Neural progenitor cell (in vitro differentiated cells): Measurements from ENCODE around the gene PAPSS2. TPM values are rescaled to one million over a fixed set of nuclear protein-coding genes. Genes with fewer than 3 reads are reported as not detected.

Source experiments
- DNase-seq: peaks from one replicate; pipeline ENCODE4 v3.0.0-alpha.2; 2016; ENCODE audit warnings: low spot score
- H2AFZ ChIP-seq: fragments of 200-600 bp; sonication (generic); replicated peaks from 2 replicates; pipeline ENCODE4 v1.6.1; 2016; ENCODE audit warnings: antibody characterized with exemption
- H3F3A ChIP-seq: fragments of 200-600 bp; sonication (generic); 2 replicates; pipeline ENCODE4 v1.6.1; 2016; ENCODE audit warnings: antibody characterized with exemption, low read depth
- H3K27ac ChIP-seq: fragments of 200-600 bp; sonication (generic); 2 replicates; pipeline ENCODE4 v1.5.1; 2016; ENCODE audit warnings: mild to moderate bottlenecking
- H3K27me3 ChIP-seq: fragments of 200-600 bp; sonication (generic); 2 replicates; pipeline ENCODE4 v1.6.1; 2016; ENCODE audit warnings: mild to moderate bottlenecking, moderate library complexity
- H3K36me3 ChIP-seq: fragments of 200-600 bp; sonication (generic); 2 replicates; pipeline ENCODE4 v1.5.1; 2016
- H3K4me1 ChIP-seq: fragments of 200-600 bp; sonication (generic); 2 replicates; pipeline ENCODE4 v1.6.1; 2016; ENCODE audit warnings: mixed run types
- H3K4me2 ChIP-seq: fragments of 200-600 bp; sonication (generic); 2 replicates; pipeline ENCODE4 v1.6.1; 2016
- H3K4me3 ChIP-seq: fragments of 200-600 bp; sonication (generic); 2 replicates; pipeline ENCODE4 v1.5.1; 2016
- H3K79me2 ChIP-seq: fragments of 200-600 bp; sonication (generic); 2 replicates; pipeline ENCODE4 v1.6.1; 2016; ENCODE audit warnings: low read depth
- H3K9ac ChIP-seq: fragments of 200-600 bp; sonication (generic); 2 replicates; pipeline ENCODE4 v1.6.1; 2016
- H3K9me3 ChIP-seq: fragments of 200-600 bp; sonication (generic); 2 replicates; pipeline ENCODE4 v1.5.1; 2016; ENCODE audit warnings: low read depth
- H4K20me1 ChIP-seq: fragments of 200-600 bp; sonication (generic); 2 replicates; pipeline ENCODE4 v1.6.1; 2016; ENCODE audit warnings: low read depth
- H3K27ac Mint-ChIP-seq: 3 replicates; pipeline ENCODE4 v1.8.0; 2021; ENCODE audit warnings: mixed read lengths
- H3K27me3 Mint-ChIP-seq: 2 replicates; pipeline ENCODE4 v1.8.0; 2022; ENCODE audit warnings: low read depth, mild to moderate bottlenecking, inconsistent platforms, moderate library complexity, mixed read lengths; ENCODE audit not compliant: insufficient read depth
- H3K36me3 Mint-ChIP-seq: 3 replicates; pipeline ENCODE4 v1.8.0; 2021; ENCODE audit warnings: mixed read lengths
- H3K4me1 Mint-ChIP-seq: 3 replicates; pipeline ENCODE4 v1.8.0; 2021; ENCODE audit warnings: mixed read lengths
- H3K4me3 Mint-ChIP-seq: 3 replicates; pipeline ENCODE4 v1.8.0; 2021; ENCODE audit warnings: mild to moderate bottlenecking, moderate library complexity, mixed read lengths
- H3K9me3 Mint-ChIP-seq: 3 replicates; pipeline ENCODE4 v1.8.0; 2020; ENCODE audit warnings: mixed read lengths
- EZH2 ChIP-seq: fragments of 200-600 bp; sonication (generic); IDR thresholded peaks from 2 replicates; pipeline ENCODE4 v1.6.1; 2017; ENCODE audit warnings: antibody characterized with exemption, mild to moderate bottlenecking, moderate library complexity
- EZH2phosphoT487 ChIP-seq: fragments of 200-600 bp; sonication (generic); IDR thresholded peaks from 2 replicates; pipeline ENCODE4 v1.6.1; 2017; ENCODE audit warnings: antibody characterized with exemption
- total RNA-seq: library from RNA; depleted of rRNA; stranded (reverse); fragments of >200 nt; gene quantifications from 2 replicates; pipeline ENCODE4 v1.2.3, GENCODE V29; 2015; ENCODE audit warnings: low replicate concordance
- TF ChIP-seq, protein P1 (sequence below): fragments of 200-600 bp; sonication (generic); IDR thresholded peaks from 2 replicates; pipeline ENCODE4 v1.5.1; 2017; ENCODE audit warnings: antibody characterized with exemption, mild to moderate bottlenecking

Gene PAPSS2
- total RNA-seq, 1 donor from 2014 or later, result 6.0 TPM

DNA sequence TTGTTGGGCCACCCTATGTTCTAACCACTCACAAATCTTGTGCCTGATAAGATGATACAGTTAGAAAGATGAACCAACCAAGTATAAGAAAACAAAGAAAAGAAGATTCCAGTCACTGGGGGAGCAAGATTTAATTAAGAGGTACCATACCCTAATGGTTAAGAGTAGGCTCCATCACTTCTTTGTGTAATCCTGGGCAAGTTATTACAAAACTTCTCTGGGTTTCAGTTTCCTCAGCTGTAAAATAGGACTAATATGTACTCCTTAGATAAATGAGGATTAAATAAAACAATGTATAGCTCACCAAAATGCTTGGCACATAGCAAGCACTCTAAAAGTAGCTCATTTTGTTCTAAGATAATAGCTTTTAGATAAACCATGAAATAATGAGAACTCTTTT is 99.9 kb downstream of the PAPSS2 start:
- H3K36me3 Mint-ChIP-seq, result peaks cover 12% of the 10 kb centered on the region
- no peak overlapping the region for H3K9ac ChIP-seq
- no peak for TF ChIP-seq EZH2phosphoT487
- TF ChIP-seq, protein P1, sequence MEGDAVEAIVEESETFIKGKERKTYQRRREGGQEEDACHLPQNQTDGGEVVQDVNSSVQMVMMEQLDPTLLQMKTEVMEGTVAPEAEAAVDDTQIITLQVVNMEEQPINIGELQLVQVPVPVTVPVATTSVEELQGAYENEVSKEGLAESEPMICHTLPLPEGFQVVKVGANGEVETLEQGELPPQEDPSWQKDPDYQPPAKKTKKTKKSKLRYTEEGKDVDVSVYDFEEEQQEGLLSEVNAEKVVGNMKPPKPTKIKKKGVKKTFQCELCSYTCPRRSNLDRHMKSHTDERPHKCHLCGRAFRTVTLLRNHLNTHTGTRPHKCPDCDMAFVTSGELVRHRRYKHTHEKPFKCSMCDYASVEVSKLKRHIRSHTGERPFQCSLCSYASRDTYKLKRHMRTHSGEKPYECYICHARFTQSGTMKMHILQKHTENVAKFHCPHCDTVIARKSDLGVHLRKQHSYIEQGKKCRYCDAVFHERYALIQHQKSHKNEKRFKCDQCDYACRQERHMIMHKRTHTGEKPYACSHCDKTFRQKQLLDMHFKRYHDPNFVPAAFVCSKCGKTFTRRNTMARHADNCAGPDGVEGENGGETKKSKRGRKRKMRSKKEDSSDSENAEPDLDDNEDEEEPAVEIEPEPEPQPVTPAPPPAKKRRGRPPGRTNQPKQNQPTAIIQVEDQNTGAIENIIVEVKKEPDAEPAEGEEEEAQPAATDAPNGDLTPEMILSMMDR, result no peak
- TF ChIP-seq EZH2, result no peak
- no peaks in the 10 kb centered on the region for H3K9me3 Mint-ChIP-seq
- H3K36me3 ChIP-seq, result peaks cover 18% of the 10 kb centered on the region
- H3K4me3 ChIP-seq, result no peak overlapping the region
- no peak overlapping the region for H3K27ac Mint-ChIP-seq
- no peaks in the 10 kb centered on the region for H3K4me1 ChIP-seq
- no peaks in the 10 kb centered on the region for H3K9me3 ChIP-seq
- no peaks in the 10 kb centered on the region for H3K27me3 ChIP-seq
- H3K4me1 Mint-ChIP-seq, result no peaks in the 10 kb centered on the region
- no peaks in the 10 kb centered on the region for H3F3A ChIP-seq
- H3K4me2 ChIP-seq, result no peak overlapping the region
- no peak overlapping the region for H2AFZ ChIP-seq
- no peaks in the 10 kb centered on the region for H3K27me3 Mint-ChIP-seq
- no peaks in the 10 kb centered on the region for H3K79me2 ChIP-seq
- H4K20me1 ChIP-seq, result no peaks in the 10 kb centered on the region
- no peak overlapping the region for H3K4me3 Mint-ChIP-seq
- H3K27ac ChIP-seq, result no peak overlapping the region
- no peak for DNase-seq

DNA sequence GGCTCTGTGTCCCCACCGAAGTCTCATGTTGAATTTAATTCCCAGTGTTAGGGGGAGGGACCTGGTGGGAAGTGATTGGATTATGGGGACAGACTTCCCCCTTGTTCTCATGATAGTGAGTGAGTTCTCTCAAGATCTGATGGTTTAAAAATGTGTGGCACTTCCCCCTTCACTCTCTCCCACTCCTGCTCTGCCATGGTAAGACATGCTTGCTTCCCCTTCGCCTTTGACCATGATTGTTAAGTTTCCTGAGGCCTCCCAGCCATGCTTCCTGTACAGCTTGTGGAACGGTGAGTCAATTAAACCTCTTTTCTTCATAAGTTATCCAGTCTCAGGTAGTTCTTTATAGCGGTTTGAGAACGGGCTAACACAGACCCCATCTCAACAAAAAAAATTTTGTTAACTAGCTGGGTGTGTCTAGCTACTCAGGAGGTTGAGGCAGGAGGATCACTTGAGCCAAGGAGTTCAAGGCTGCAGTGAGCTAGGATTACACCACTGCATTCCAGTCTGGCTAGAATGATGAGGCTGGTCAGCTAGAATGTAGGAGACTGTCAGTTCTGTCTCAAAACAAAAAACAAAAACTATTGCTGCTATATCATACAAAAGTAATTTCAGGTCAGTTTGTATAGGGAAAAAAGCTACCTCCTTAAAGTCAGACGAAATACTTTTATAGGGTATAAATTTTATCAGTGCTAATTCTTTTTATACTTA is 100.7 kb downstream of the PAPSS2 start:
- Histone ChIP-seq H3K4me3 (no peak overlapping the region), H3K4me1 (no peaks in the 10 kb centered on the region), H3K27me3 (no peaks in the 10 kb centered on the region), H4K20me1 (no peaks in the 10 kb centered on the region), H3K9me3 (no peaks in the 10 kb centered on the region), H3K27ac (no peak overlapping the region), H3K79me2 (no peaks in the 10 kb centered on the region), H3K9ac (no peak overlapping the region), H2AFZ (no peak overlapping the region), H3F3A (no peaks in the 10 kb centered on the region), H3K4me2 (no peak overlapping the region), H3K36me3 (peaks cover 15% of the 10 kb centered on the region)
- H3K4me3 Mint-ChIP-seq, result no peak overlapping the region
- H3K4me1 Mint-ChIP-seq, result no peaks in the 10 kb centered on the region
- no peaks in the 10 kb centered on the region for H3K27me3 Mint-ChIP-seq
- peaks cover 14% of the 10 kb centered on the region for H3K36me3 Mint-ChIP-seq
- H3K27ac Mint-ChIP-seq, result no peak overlapping the region
- DNase-seq, result no peak
- TF ChIP-seq, protein P1, result no peak
- TF ChIP-seq EZH2 (no peak), EZH2phosphoT487 (no peak)
- no peaks in the 10 kb centered on the region for H3K9me3 Mint-ChIP-seq

DNA sequence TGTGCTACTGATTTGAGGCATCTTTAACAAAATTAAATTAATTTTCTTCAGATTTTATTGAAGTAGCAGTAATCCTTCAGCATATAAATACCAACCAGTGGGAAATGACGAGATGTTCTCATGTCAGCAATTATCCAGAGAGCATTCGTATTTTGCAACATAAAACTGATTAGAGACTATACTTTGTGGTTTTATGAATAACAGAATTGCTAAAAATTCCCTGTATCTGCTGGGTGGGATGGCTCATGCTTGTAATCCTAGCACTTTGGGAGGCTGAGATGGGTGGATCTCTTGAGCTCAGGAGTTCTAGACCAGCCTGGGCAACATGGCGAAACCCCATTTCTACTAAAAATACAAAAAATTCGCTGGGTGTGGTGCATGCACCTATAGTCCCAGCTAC is 101.5 kb downstream of the PAPSS2 start:
- Mint-ChIP-seq H3K4me3 (no peak overlapping the region), H3K27me3 (no peaks in the 10 kb centered on the region), H3K4me1 (no peaks in the 10 kb centered on the region), H3K36me3 (peaks cover 15% of the 10 kb centered on the region), H3K9me3 (no peaks in the 10 kb centered on the region), H3K27ac (no peak overlapping the region)
- DNase-seq, result no peak
- Histone ChIP-seq H3K9ac (no peak overlapping the region), H3K4me3 (no peak overlapping the region), H2AFZ (no peak overlapping the region), H3K36me3 (peaks cover 15% of the 10 kb centered on the region), H3K4me1 (no peaks in the 10 kb centered on the region), H3K79me2 (no peaks in the 10 kb centered on the region), H4K20me1 (no peaks in the 10 kb centered on the region), H3K9me3 (no peaks in the 10 kb centered on the region), H3K4me2 (no peak overlapping the region), H3K27ac (no peak overlapping the region), H3K27me3 (no peaks in the 10 kb centered on the region), H3F3A (no peaks in the 10 kb centered on the region)
- TF ChIP-seq EZH2phosphoT487, result no peak
- TF ChIP-seq, protein P1, result no peak
- no peak for TF ChIP-seq EZH2
